Trophoblast cell (in vitro differentiated cells and primary cell): ENCODE results near the gene FCRL3.

Experiments
- DNase-seq, 2 donors: peaks; one replicate each; pipeline ENCODE4 v3.0.0-alpha.2; 2016
- H2AFZ ChIP-seq: 2 replicates; pipeline ENCODE4 v1.6.1; 2013; ENCODE audit warnings: low read length, moderate library complexity, mild to moderate bottlenecking; ENCODE audit not compliant: insufficient read depth, poor library complexity
- H2AK5ac ChIP-seq: 2 replicates; pipeline ENCODE4 v1.6.1; 2013; ENCODE audit warnings: mild to moderate bottlenecking, low read length
- H2BK120ac ChIP-seq: 2 replicates; pipeline ENCODE4 v1.6.1; 2013; ENCODE audit warnings: low read length, mild to moderate bottlenecking, moderate library complexity; ENCODE audit not compliant: insufficient read depth, poor library complexity
- H2BK12ac ChIP-seq: 2 replicates; pipeline ENCODE4 v1.6.1; 2013; ENCODE audit warnings: mild to moderate bottlenecking, low read length, moderate library complexity
- H2BK5ac ChIP-seq: 2 replicates; pipeline ENCODE4 v1.6.1; 2013; ENCODE audit warnings: low read length, low read depth, moderate library complexity, mild to moderate bottlenecking; ENCODE audit not compliant: poor library complexity
- H3K14ac ChIP-seq: 2 replicates; pipeline ENCODE4 v1.6.1; 2013; ENCODE audit warnings: mild to moderate bottlenecking, low read length
- H3K18ac ChIP-seq: 2 replicates; pipeline ENCODE4 v1.6.1; 2013; ENCODE audit warnings: mild to moderate bottlenecking, low read length
- H3K23ac ChIP-seq: 2 replicates; pipeline ENCODE4 v1.6.1; 2013; ENCODE audit warnings: low read length
- H3K27ac ChIP-seq: 2 replicates; pipeline ENCODE4 v1.5.1; 2013; ENCODE audit warnings: low read depth, mild to moderate bottlenecking, inconsistent platforms, low read length, moderate library complexity
- H3K27me3 ChIP-seq: 2 replicates; pipeline ENCODE4 v1.6.1; 2013; ENCODE audit warnings: inconsistent platforms, mild to moderate bottlenecking, low read length, moderate library complexity; ENCODE audit not compliant: insufficient read depth
- H3K36me3 ChIP-seq, 2 experiments: 1 replicate in 1 of 2; 2 replicates in 1 of 2; pipeline ENCODE4 v1.6.1; 2013; ENCODE audit warnings: low read length in 2 of 2, mild to moderate bottlenecking in 2 of 2, moderate library complexity in 1 of 2; ENCODE audit not compliant: insufficient read depth in 2 of 2, control insufficient read depth in 1 of 2
- H3K4ac ChIP-seq: 2 replicates; pipeline ENCODE4 v1.6.1; 2013; ENCODE audit warnings: low read depth, mild to moderate bottlenecking, low read length, moderate library complexity
- H3K4me1 ChIP-seq, 2 experiments: 1 replicate in 1 of 2; 2 replicates in 1 of 2; pipeline ENCODE4 v1.6.1; 2013; ENCODE audit warnings: low read length in 2 of 2, mild to moderate bottlenecking in 2 of 2, moderate library complexity in 1 of 2; ENCODE audit not compliant: insufficient read depth in 2 of 2, control insufficient read depth in 1 of 2
- H3K4me2 ChIP-seq: 2 replicates; pipeline ENCODE4 v1.6.1; 2013; ENCODE audit warnings: inconsistent platforms, mild to moderate bottlenecking, low read length, moderate library complexity
- H3K4me3 ChIP-seq: 2 replicates; pipeline ENCODE4 v1.5.1; 2013; ENCODE audit warnings: mild to moderate bottlenecking, low read depth, low read length, inconsistent platforms
- H3K79me1 ChIP-seq: one replicate; pipeline ENCODE4 v1.6.1; 2013; ENCODE audit warnings: low read length
- H3K79me2 ChIP-seq: 2 replicates; pipeline ENCODE4 v1.6.1; 2013; ENCODE audit warnings: low read length, mild to moderate bottlenecking; ENCODE audit not compliant: control insufficient read depth, insufficient read depth, poor library complexity
- H3K9ac ChIP-seq: 2 replicates; pipeline ENCODE4 v1.6.1; 2013; ENCODE audit warnings: mild to moderate bottlenecking, low read length
- H3K9me3 ChIP-seq: 2 replicates; pipeline ENCODE4 v1.6.1; 2013; ENCODE audit warnings: low read depth, mild to moderate bottlenecking, control low read depth, inconsistent platforms, low read length; ENCODE audit not compliant: insufficient read depth
- H4K12ac ChIP-seq: 2 replicates; pipeline ENCODE4 v1.6.1; 2013; ENCODE audit warnings: low read depth, mild to moderate bottlenecking, low read length, moderate library complexity
- H4K8ac ChIP-seq: 2 replicates; pipeline ENCODE4 v1.6.1; 2013; ENCODE audit warnings: low read depth, mild to moderate bottlenecking, low read length, moderate library complexity
- H4K91ac ChIP-seq: one replicate; pipeline ENCODE4 v1.6.1; 2013; ENCODE audit warnings: low read depth, mild to moderate bottlenecking, low read length, moderate library complexity
- WGBS: extraction: QIAGEN DNeasy Blood & Tissue Kit; methylation state at CpG from one replicate; pipeline ENCODE4 v1.1.7; 2013; ENCODE audit warnings: missing lambda C conversion rate; ENCODE audit not compliant: insufficient read length, insufficient coverage; ENCODE audit errors: extremely low coverage; 5-methylcytosine and 5-hydroxymethylcytosine counted together

FCRL3 gene

GRCh38 chr1:157658571-157658970, 42.0 kb downstream of the FCRL3 start:
- H3K4me1 ChIP-seq: no peaks in the 10 kb centered on the region
- no peak overlapping the region for H4K8ac ChIP-seq
- no peak overlapping the region for H2BK5ac ChIP-seq
- H3K4me3 ChIP-seq: no peak overlapping the region
- no peaks in the 10 kb centered on the region for H3K36me3 ChIP-seq
- H3K14ac ChIP-seq: no peak overlapping the region
- no peak overlapping the region for H3K4ac ChIP-seq
- H2BK12ac ChIP-seq: no peak overlapping the region
- no peak overlapping the region for H4K91ac ChIP-seq
- no peak overlapping the region for H3K27ac ChIP-seq
- no peak overlapping the region for H3K18ac ChIP-seq
- H4K12ac ChIP-seq: no peak overlapping the region
- no peak overlapping the region for H3K23ac ChIP-seq
- no peaks in the 10 kb centered on the region for H3K27me3 ChIP-seq
- no peak overlapping the region for H2AFZ ChIP-seq
- DNase-seq: no peak
- no peaks in the 10 kb centered on the region for H3K79me2 ChIP-seq
- no peak overlapping the region for H3K4me2 ChIP-seq
- no peak overlapping the region for H2AK5ac ChIP-seq
- no peaks in the 10 kb centered on the region for H3K79me1 ChIP-seq
- H3K9me3 ChIP-seq: no peaks in the 10 kb centered on the region
- H3K9ac ChIP-seq: no peak overlapping the region
- WGBS: no CpG with 5 or more reads among the region's 3 CpGs
- H2BK120ac ChIP-seq: no peak overlapping the region

- no peaks in the 10 kb centered on the region for H3K9me3 ChIP-seq
- H3K4me3 ChIP-seq: no peak overlapping the region
- H3K79me1 ChIP-seq: no peaks in the 10 kb centered on the region
- H2BK5ac ChIP-seq: no peak overlapping the region
- no peak overlapping the region for H3K4me2 ChIP-seq
- no peak overlapping the region for H3K27ac ChIP-seq
- no peak overlapping the region for H3K9ac ChIP-seq
- no peak overlapping the region for H4K91ac ChIP-seq
- H3K27me3 ChIP-seq: no peaks in the 10 kb centered on the region
- H3K36me3 ChIP-seq: no peaks in the 10 kb centered on the region
- H3K14ac ChIP-seq: no peak overlapping the region
- H2AK5ac ChIP-seq: no peak overlapping the region
- no peak overlapping the region for H3K4ac ChIP-seq
- no peaks in the 10 kb centered on the region for H3K4me1 ChIP-seq
- no peaks in the 10 kb centered on the region for H3K79me2 ChIP-seq
- H3K23ac ChIP-seq: no peak overlapping the region
- H2BK120ac ChIP-seq: no peak overlapping the region
- H4K8ac ChIP-seq: no peak overlapping the region
- WGBS: no CpG with 5 or more reads among the region's 3 CpGs
- H2AFZ ChIP-seq: no peak overlapping the region
- DNase-seq: no peak
- no peak overlapping the region for H3K18ac ChIP-seq
- no peak overlapping the region for H4K12ac ChIP-seq
- no peak overlapping the region for H2BK12ac ChIP-seq
These were observed 47.1 kb downstream of the FCRL3 start for GRCh38 chr1:157653494-157653873.

GRCh38 chr1:157652859-157653493, 47.6 kb downstream of the FCRL3 start:
- Histone ChIP-seq H3K4ac (no peak overlapping the region), H3K9ac (no peak overlapping the region), H3K27me3 (no peaks in the 10 kb centered on the region), H4K12ac (no peak overlapping the region), H2BK12ac (no peak overlapping the region), H3K36me3 (no peaks in the 10 kb centered on the region), H4K8ac (no peak overlapping the region), H2BK5ac (no peak overlapping the region), H3K4me1 (no peaks in the 10 kb centered on the region), H4K91ac (no peak overlapping the region), H3K14ac (no peak overlapping the region), H3K4me2 (no peak overlapping the region), H2AFZ (no peak overlapping the region), H3K79me1 (no peaks in the 10 kb centered on the region), H3K79me2 (no peaks in the 10 kb centered on the region), H3K4me3 (no peak overlapping the region), H2BK120ac (no peak overlapping the region), H3K27ac (no peak overlapping the region), H3K9me3 (no peaks in the 10 kb centered on the region), H3K18ac (no peak overlapping the region), H2AK5ac (no peak overlapping the region), H3K23ac (no peak overlapping the region)
- DNase-seq: peak in 1 of 2 donors; percentile 5
- no CpG with 5 or more reads among the region's 5 CpGs for WGBS

GRCh38 chr1:157648317-157648716, 52.3 kb downstream of the FCRL3 start:
- H3K27ac ChIP-seq: no peak overlapping the region
- H3K18ac ChIP-seq: no peak overlapping the region
- H3K79me2 ChIP-seq: no peaks in the 10 kb centered on the region
- H3K4ac ChIP-seq: no peak overlapping the region
- no peak overlapping the region for H2BK5ac ChIP-seq
- H2BK12ac ChIP-seq: no peak overlapping the region
- no peak overlapping the region for H3K23ac ChIP-seq
- WGBS: no CpG with 5 or more reads among the region's 3 CpGs
- H3K14ac ChIP-seq: no peak overlapping the region
- H4K8ac ChIP-seq: no peak overlapping the region
- no peak overlapping the region for H2AFZ ChIP-seq
- H3K27me3 ChIP-seq: no peaks in the 10 kb centered on the region
- H3K9me3 ChIP-seq: no peaks in the 10 kb centered on the region
- DNase-seq: no peak
- H2BK120ac ChIP-seq: no peak overlapping the region
- H2AK5ac ChIP-seq: no peak overlapping the region
- no peaks in the 10 kb centered on the region for H3K36me3 ChIP-seq
- H4K91ac ChIP-seq: no peak overlapping the region
- H3K4me2 ChIP-seq: no peak overlapping the region
- no peak overlapping the region for H4K12ac ChIP-seq
- no peaks in the 10 kb centered on the region for H3K79me1 ChIP-seq
- H3K9ac ChIP-seq: no peak overlapping the region
- no peaks in the 10 kb centered on the region for H3K4me1 ChIP-seq
- no peak overlapping the region for H3K4me3 ChIP-seq
